K562 (cell line): Measurements from ENCODE around the gene FBXW9. TPM values are rescaled to one million over a fixed set of nuclear protein-coding genes. Genes with fewer than 3 reads are reported as not detected.

Experiments used
- DMBX1 ChIP-seq: fragments of 250-450 bp; sonication (Bioruptor Pico); IDR thresholded peaks from 2 replicates; pipeline ENCODE4 v1.8.0; 2022; ENCODE audit warnings: inconsistent platforms, mild to moderate bottlenecking, moderate library complexity, borderline replicate concordance
- DNMT1 ChIP-seq: fragments of 450-650 bp; IDR thresholded peaks from 2 replicates; pipeline ENCODE4 v1.6.1; 2016; ENCODE audit warnings: antibody characterized with exemption, mild to moderate bottlenecking
- E2F4 ChIP-seq: sonication (generic); formaldehyde crosslinking; IDR thresholded peaks from 2 replicates; pipeline ENCODE4 v1.8.0; 2022; ENCODE audit warnings: mild to moderate bottlenecking, low read depth, missing genetic modification reagents
- FOXP4 ChIP-seq: sonication (generic); formaldehyde crosslinking; IDR thresholded peaks from 2 replicates; pipeline ENCODE4 v1.8.0; 2022; ENCODE audit warnings: mild to moderate bottlenecking, missing genetic modification reagents, borderline replicate concordance
- GABPB2 ChIP-seq: fragments of 250-450 bp; sonication (Bioruptor Pico); conservative IDR thresholded peaks from 2 replicates; pipeline ENCODE4 v1.5.1; 2021; ENCODE audit warnings: mild to moderate bottlenecking
- HDAC6 ChIP-seq: IDR thresholded peaks from 2 replicates; pipeline ENCODE4 v1.6.1; 2012; ENCODE audit warnings: low read depth, mild to moderate bottlenecking, control low read depth, inconsistent platforms, low read length, moderate library complexity
- MAX ChIP-seq: sonication (generic); formaldehyde crosslinking; IDR thresholded peaks from 2 replicates; pipeline ENCODE4 v1.9.0; 2022; ENCODE audit warnings: mild to moderate bottlenecking, missing genetic modification reagents
- MECOM ChIP-seq: fragments of 250-450 bp; sonication (Bioruptor Pico); IDR thresholded peaks from 2 replicates; pipeline ENCODE4 v1.8.0; 2022; ENCODE audit warnings: inconsistent platforms
- POLR2AphosphoS5 ChIP-seq: IDR thresholded peaks from 2 replicates; pipeline ENCODE4 v1.6.1; 2011; ENCODE audit warnings: mild to moderate bottlenecking, low read depth, low read length, moderate library complexity; ENCODE audit not compliant: control insufficient read depth, insufficient read depth
- SNAPC5 ChIP-seq: fragments of 250-450 bp; sonication (Bioruptor Pico); IDR thresholded peaks from 2 replicates; pipeline ENCODE4 v1.8.0; 2021; ENCODE audit warnings: moderate library complexity, mild to moderate bottlenecking, inconsistent platforms
- TCFL5 ChIP-seq: fragments of 250-450 bp; sonication (Bioruptor Pico); conservative IDR thresholded peaks from 2 replicates; pipeline ENCODE4 v1.6.1; 2021; ENCODE audit warnings: mild to moderate bottlenecking, moderate library complexity, matching md5 sums
- ZBTB9 ChIP-seq: fragments of 450-650 bp; formaldehyde crosslinking; IDR thresholded peaks from 2 replicates; pipeline ENCODE4 v1.4.0; 2020; ENCODE audit warnings: mild to moderate bottlenecking, moderate library complexity
- ZFX ChIP-seq: sonication (generic); formaldehyde crosslinking; IDR thresholded peaks from 2 replicates; pipeline ENCODE4 v1.8.0; 2022; ENCODE audit warnings: mild to moderate bottlenecking, missing genetic modification reagents, moderate library complexity
- ZNF140 ChIP-seq: fragments of 250-450 bp; sonication (Bioruptor Pico); IDR thresholded peaks from 2 replicates; pipeline ENCODE4 v1.8.0; 2021; ENCODE audit warnings: moderate library complexity, mild to moderate bottlenecking, inconsistent platforms
- ZNF77 ChIP-seq: fragments of 250-450 bp; sonication (Bioruptor Pico); IDR thresholded peaks from 2 replicates; pipeline ENCODE4 v1.5.0; 2020
- polyA plus RNA-seq, 8 experiments: library from polyadenylated mRNA; depleted of rRNA in 4 of 8; stranded (reverse) in 5 of 8; unstranded in 3 of 8; fragments of >200 nt; fragmentation: Nextera tagmentation in 2 of 8; fragmentation: Illumina TruSeq in 1 of 8; extraction: Ambion mirVana in 2 of 8; extraction: Trizol in 1 of 8; gene quantifications; 2 replicates each; pipeline versions ENCODE4 v1.2.1 to v1.2.3, GENCODE V29; 2011 to 2014; ENCODE audit warnings: inconsistent platforms in 1 of 8, missing spikeins in 1 of 8
- total RNA-seq, 7 experiments: library from RNA; depleted of rRNA in 6 of 7; stranded (reverse); fragments of >200 nt in 6 of 7; fragmentation: Illumina TruSeq in 2 of 7; extraction: Trizol in 2 of 7; gene quantifications; 2 replicates each; pipeline versions ENCODE4 v1.2.1 to v1.2.3, GENCODE V29; 2011 to 2021; ENCODE audit warnings: low replicate concordance in 1 of 7
- TF ChIP-seq, protein P1 (sequence below): fragments of 250-450 bp; sonication (Bioruptor Pico); IDR thresholded peaks from 2 replicates; pipeline ENCODE4 v1.4.0; 2020; ENCODE audit warnings: mild to moderate bottlenecking
- TF ChIP-seq, protein P2 (sequence below): fragments of 450-650 bp; conservative IDR thresholded peaks from 2 replicates; pipeline ENCODE4 v1.6.1; 2016; ENCODE audit warnings: missing genetic modification characterization, low read depth, mild to moderate bottlenecking, control low read depth, missing compliant biosample characterization

FBXW9 gene
- total and polyA plus RNA-seq, 9 of the 15 experiments (the other 6 are each of a cell fraction or from before 2014, with no cell fraction given) = 0.23 to 21.7 (median 6.2) TPM

DNA sequence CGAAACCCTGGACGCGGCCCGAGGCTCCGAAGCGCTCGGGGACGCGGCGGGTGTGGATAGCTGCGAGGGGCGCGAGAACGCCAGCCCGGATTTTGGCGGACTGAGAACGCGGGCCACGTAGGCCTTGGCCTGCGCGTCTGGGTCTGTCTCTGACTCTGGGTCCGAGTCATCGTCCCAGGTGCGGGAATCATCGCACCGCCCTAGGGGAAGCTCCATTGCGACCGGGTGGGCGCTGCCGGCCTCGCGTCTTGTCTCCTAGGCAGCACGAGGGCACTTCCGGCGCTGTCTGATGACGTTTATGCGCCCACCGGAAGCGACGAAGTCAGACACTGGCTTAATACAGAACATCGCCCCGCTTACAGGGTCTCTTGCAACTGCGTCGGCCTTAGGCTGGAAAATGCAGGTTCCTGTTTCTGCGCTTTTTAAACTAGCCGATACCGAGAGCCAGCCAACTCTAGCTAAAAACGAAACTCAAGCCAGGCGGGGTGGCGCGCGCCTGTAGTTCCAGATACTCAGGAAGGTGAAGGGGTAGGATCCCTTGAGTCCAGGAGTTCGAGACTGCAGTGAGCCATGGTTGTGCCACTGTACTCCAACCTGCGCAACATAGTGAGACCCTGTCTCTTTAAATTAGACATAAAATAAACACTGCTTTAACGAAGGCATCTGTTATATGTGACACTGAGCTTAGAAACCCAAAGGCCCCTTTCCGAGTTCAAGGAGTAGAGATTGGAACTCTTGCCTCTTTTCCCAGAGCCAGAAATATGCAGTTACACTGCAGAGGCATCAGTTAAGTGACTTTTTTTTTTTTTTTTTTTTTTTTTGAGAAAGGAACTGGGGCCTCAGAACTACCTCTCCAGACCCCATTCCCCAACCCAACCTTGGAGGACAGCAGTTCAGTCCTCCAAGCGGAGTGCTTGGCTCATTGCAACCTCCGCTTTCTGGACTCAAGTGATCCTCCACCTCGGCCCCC lies at the start of gene FBXW9 (continued):
- TF ChIP-seq, protein P1, sequence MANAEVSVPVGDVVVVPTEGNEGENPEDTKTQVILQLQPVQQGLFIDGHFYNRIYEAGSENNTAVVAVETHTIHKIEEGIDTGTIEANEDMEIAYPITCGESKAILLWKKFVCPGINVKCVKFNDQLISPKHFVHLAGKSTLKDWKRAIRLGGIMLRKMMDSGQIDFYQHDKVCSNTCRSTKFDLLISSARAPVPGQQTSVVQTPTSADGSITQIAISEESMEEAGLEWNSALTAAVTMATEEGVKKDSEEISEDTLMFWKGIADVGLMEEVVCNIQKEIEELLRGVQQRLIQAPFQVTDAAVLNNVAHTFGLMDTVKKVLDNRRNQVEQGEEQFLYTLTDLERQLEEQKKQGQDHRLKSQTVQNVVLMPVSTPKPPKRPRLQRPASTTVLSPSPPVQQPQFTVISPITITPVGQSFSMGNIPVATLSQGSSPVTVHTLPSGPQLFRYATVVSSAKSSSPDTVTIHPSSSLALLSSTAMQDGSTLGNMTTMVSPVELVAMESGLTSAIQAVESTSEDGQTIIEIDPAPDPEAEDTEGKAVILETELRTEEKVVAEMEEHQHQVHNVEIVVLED (CRISPR knock-in tag) = no peak
- TF ChIP-seq FOXP4 (CRISPR knock-in tag) (no peak), SNAPC5 (CRISPR knock-in tag) (no peak), ZNF140 (CRISPR knock-in tag) (no peak), HDAC6 (no peak), DMBX1 (CRISPR knock-in tag) (no peak), ZFX (CRISPR knock-in tag) (peak; percentile 59; the same call in 1 of the 2 replicates), DNMT1 (0 out of 2 replicates have a peak, but pooled peaks have one; percentile 26), MAX (CRISPR knock-in tag) (peak; percentile 77), MECOM (CRISPR knock-in tag) (no peak), E2F4 (CRISPR knock-in tag) (no peak), POLR2AphosphoS5 (peak; percentile 86), GABPB2 (CRISPR knock-in tag) (no peak), ZBTB9 (CRISPR knock-in tag) (no peak), ZNF77 (no peak), TCFL5 (CRISPR knock-in tag) (no peak)
- TF ChIP-seq, protein P2, sequence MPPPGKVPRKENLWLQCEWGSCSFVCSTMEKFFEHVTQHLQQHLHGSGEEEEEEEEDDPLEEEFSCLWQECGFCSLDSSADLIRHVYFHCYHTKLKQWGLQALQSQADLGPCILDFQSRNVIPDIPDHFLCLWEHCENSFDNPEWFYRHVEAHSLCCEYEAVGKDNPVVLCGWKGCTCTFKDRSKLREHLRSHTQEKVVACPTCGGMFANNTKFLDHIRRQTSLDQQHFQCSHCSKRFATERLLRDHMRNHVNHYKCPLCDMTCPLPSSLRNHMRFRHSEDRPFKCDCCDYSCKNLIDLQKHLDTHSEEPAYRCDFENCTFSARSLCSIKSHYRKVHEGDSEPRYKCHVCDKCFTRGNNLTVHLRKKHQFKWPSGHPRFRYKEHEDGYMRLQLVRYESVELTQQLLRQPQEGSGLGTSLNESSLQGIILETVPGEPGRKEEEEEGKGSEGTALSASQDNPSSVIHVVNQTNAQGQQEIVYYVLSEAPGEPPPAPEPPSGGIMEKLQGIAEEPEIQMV = no peak
